GM19455 (cell line): ENCODE measurements around the gene ITPR1.
"Not testable (repeated sequence)": the region's sequence is repeated elsewhere in the genome, so short reads cannot be mapped to it uniquely, and the experiment has no call there.

Experiments used
- ATAC-seq: cut with Tn5 transposase; IDR thresholded peaks from one replicate; pipeline ENCODE4 v1.9.1; 2021; ENCODE audit not compliant: unreplicated experiment

Gene ITPR1

GRCh38 chr3:4493014-4493940 lies at the start of gene ITPR1:
Gene ITPR1 (plus strand): TSS chr3:4493348. CDS start chr3:4516492, 23,144 bp downstream.
- peak; percentile 93 for ATAC-seq

GRCh38 chr3:4447295-4447999 lies 45.7 kb upstream of the ITPR1 start:
- no peak for ATAC-seq

- no peak for ATAC-seq
Measured at GRCh38 chr3:4448187-4448586, 45.0 kb upstream of the ITPR1 start.

GRCh38 chr3:4449043-4449805 lies 43.9 kb upstream of the ITPR1 start:
- no peak for ATAC-seq

GRCh38 chr3:4454142-4454541 lies 39.0 kb upstream of the ITPR1 start:
- no peak for ATAC-seq

- ATAC-seq = not testable (repeated sequence)
Measured at GRCh38 chr3:4456780-4457179, 36.4 kb upstream of the ITPR1 start.

- ATAC-seq = no peak
Measured at GRCh38 chr3:4458961-4459360, 34.2 kb upstream of the ITPR1 start.

- no peak for ATAC-seq
Measured at GRCh38 chr3:4460334-4460733, 32.8 kb upstream of the ITPR1 start.

- ATAC-seq = no peak
Measured at GRCh38 chr3:4461468-4462090, 31.6 kb upstream of the ITPR1 start.

GRCh38 chr3:4462369-4463040 lies 30.6 kb upstream of the ITPR1 start:
- no peak for ATAC-seq

- ATAC-seq = no peak
Measured at GRCh38 chr3:4464576-4464975, 28.6 kb upstream of the ITPR1 start.

- peak; percentile 100 for ATAC-seq
Measured at GRCh38 chr3:4466741-4467521, 26.2 kb upstream of the ITPR1 start, which contains the start of gene SUMF1. Gene SUMF1 (minus strand): TSS chr3:4467269. CDS start chr3:4467245, 24 bp downstream.

- ATAC-seq = no peak
Measured at GRCh38 chr3:4467522-4467867, 25.7 kb upstream of the ITPR1 start.

- ATAC-seq = no peak
Measured at GRCh38 chr3:4471907-4472306, 21.2 kb upstream of the ITPR1 start.

GRCh38 chr3:4472312-4472711 lies 20.8 kb upstream of the ITPR1 start:
- no peak for ATAC-seq

- ATAC-seq = no peak
Measured at GRCh38 chr3:4472766-4473165, 20.4 kb upstream of the ITPR1 start.

- ATAC-seq = peak; percentile 54
Measured at GRCh38 chr3:4474683-4475490, 18.3 kb upstream of the ITPR1 start.

- ATAC-seq = no peak
Measured at GRCh38 chr3:4475804-4476203, 17.3 kb upstream of the ITPR1 start.

GRCh38 chr3:4476496-4476895 lies 16.7 kb upstream of the ITPR1 start:
- ATAC-seq = no peak
